Suprapubic skin (tissue), 4 donors: ENCODE data around the gene ITSN1. TPM values are rescaled to one million over a fixed set of nuclear protein-coding genes. Genes with fewer than 3 reads are reported as not detected.

ENCODE experiments used
- DNase-seq, 2 donors: peaks; one replicate each; pipeline ENCODE4 v3.0.0-alpha.2; 2019; ENCODE audit warnings: low spot score in 2 of 2
- H3K27ac ChIP-seq: fragments of 200-600 bp; sonication (generic); one replicate; pipeline ENCODE4 v1.5.1; 2019
- H3K27me3 ChIP-seq: fragments of 200-600 bp; sonication (generic); one replicate; pipeline ENCODE4 v1.5.1; 2019
- H3K36me3 ChIP-seq: fragments of 200-600 bp; sonication (generic); one replicate; pipeline ENCODE4 v1.5.1; 2019
- H3K4me1 ChIP-seq: fragments of 200-600 bp; sonication (generic); one replicate; pipeline ENCODE4 v1.5.1; 2019
- H3K4me3 ChIP-seq: fragments of 200-600 bp; sonication (generic); one replicate; pipeline ENCODE4 v1.5.1; 2019; ENCODE audit warnings: mild to moderate bottlenecking
- H3K9me3 ChIP-seq: fragments of 200-600 bp; sonication (generic); one replicate; pipeline ENCODE4 v1.5.1; 2019
- EP300 ChIP-seq: sonication (generic); formaldehyde crosslinking; IDR thresholded peaks from one replicate; pipeline ENCODE4 v1.6.1; 2017; ENCODE audit warnings: antibody characterized with exemption
- POLR2A ChIP-seq, 2 donors: fragments of 450-650 bp; IDR thresholded peaks; one replicate each; pipeline ENCODE4 v1.6.1; 2017; ENCODE audit warnings: antibody characterized with exemption in 2 of 2, mild to moderate bottlenecking in 2 of 2, moderate library complexity in 2 of 2
- POLR2AphosphoS5 ChIP-seq, 3 donors: sonication (generic); formaldehyde crosslinking; IDR thresholded peaks; one replicate each; pipeline ENCODE4 v1.6.1; 2017; ENCODE audit warnings: antibody characterized with exemption in 3 of 3
- WGBS: methylation state at CpG from one replicate; pipeline ENCODE4 v1.1.5; 2018; 5-methylcytosine and 5-hydroxymethylcytosine counted together
- total RNA-seq, 4 donors: library from RNA; depleted of rRNA; stranded (reverse); fragments of >200 nt; gene quantifications; one replicate each; pipeline ENCODE4 v1.1.0, GENCODE V29; 2016
- TF ChIP-seq, protein P1 (sequence below), 2 donors: fragments of 200-600 bp in 1 of 2; fragments of 450-650 bp in 1 of 2; sonication (generic) in 1 of 2; IDR thresholded peaks; one replicate each; pipeline ENCODE4 v1.5.1; 2016 to 2019; ENCODE audit warnings: antibody characterized with exemption in 2 of 2, mild to moderate bottlenecking in 1 of 2, moderate library complexity in 1 of 2

Gene ITSN1
- total RNA-seq, 4 donors from 2014 or later = 23.8 to 53.3 (median 35.2) TPM

DNA sequence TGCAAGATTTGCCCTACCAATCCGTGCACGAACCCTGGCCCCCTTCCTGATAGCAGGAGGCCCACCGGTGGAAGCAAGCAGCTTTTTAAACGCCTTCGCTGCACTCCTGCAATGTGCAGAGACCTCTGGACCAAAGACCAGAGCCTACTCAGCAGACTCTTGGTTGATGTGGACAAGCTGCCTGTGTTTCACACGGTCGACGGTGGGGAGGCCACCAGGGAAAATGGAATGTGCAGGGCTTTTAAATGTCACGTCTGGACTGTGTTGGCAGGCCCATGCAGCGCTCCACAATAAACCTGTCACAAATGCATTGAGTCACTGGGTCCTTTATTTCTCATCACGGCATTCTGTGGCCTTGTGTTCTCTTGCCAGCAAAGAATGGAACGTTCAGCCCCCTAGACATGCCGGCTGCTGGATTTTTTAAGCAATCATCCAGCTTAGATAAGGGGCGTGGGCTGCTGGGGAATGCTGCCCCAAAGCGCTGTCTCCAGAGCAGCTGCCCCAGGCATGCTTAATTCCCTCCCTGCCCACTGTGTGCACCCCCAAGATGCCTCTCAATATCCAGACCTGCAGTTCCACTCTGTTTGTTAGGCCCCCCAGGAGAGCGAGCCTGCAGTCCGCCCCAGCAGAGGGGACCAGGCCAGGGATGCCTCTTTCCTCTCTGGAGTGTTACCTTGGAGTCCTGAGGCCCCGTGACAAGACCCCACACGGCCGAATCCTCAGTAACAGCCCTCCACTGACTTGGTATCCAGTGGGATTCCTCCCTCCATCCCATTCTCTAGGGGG, 202.0 kb downstream of the ITSN1 start:
- H3K4me1 ChIP-seq = peaks cover 16% of the 10 kb centered on the region
- 64% methylated on average over 20 of the region's 20 CpGs for WGBS
- TF ChIP-seq POLR2A (IDR thresholded peaks at IDR 0.05) = no peak
- no peak for TF ChIP-seq POLR2AphosphoS5 (IDR thresholded peaks at IDR 0.05)
- TF ChIP-seq, protein P1, sequence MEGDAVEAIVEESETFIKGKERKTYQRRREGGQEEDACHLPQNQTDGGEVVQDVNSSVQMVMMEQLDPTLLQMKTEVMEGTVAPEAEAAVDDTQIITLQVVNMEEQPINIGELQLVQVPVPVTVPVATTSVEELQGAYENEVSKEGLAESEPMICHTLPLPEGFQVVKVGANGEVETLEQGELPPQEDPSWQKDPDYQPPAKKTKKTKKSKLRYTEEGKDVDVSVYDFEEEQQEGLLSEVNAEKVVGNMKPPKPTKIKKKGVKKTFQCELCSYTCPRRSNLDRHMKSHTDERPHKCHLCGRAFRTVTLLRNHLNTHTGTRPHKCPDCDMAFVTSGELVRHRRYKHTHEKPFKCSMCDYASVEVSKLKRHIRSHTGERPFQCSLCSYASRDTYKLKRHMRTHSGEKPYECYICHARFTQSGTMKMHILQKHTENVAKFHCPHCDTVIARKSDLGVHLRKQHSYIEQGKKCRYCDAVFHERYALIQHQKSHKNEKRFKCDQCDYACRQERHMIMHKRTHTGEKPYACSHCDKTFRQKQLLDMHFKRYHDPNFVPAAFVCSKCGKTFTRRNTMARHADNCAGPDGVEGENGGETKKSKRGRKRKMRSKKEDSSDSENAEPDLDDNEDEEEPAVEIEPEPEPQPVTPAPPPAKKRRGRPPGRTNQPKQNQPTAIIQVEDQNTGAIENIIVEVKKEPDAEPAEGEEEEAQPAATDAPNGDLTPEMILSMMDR (IDR thresholded peaks at IDR 0.05) = no peak
- TF ChIP-seq EP300 = no peak
- no peak overlapping the region for H3K27ac ChIP-seq
- no peaks in the 10 kb centered on the region for H3K27me3 ChIP-seq
- peaks cover 3% of the 10 kb centered on the region for H3K9me3 ChIP-seq
- peak in 1 of 2 donors; percentile 60 for DNase-seq
- peaks cover 5% of the 10 kb centered on the region for H3K36me3 ChIP-seq
- H3K4me3 ChIP-seq = no peak overlapping the region

GRCh38 chr21:33844890-33845205, 202.5 kb downstream of the ITSN1 start:
- TF ChIP-seq POLR2A (IDR thresholded peaks at IDR 0.05) (no peak), POLR2AphosphoS5 (IDR thresholded peaks at IDR 0.05) (no peak), EP300 (no peak)
- TF ChIP-seq, protein P1 (IDR thresholded peaks at IDR 0.05) = no peak
- Histone ChIP-seq H3K27me3 (no peaks in the 10 kb centered on the region), H3K27ac (no peak overlapping the region), H3K4me3 (no peak overlapping the region), H3K4me1 (peaks cover 16% of the 10 kb centered on the region), H3K9me3 (peaks cover 3% of the 10 kb centered on the region), H3K36me3 (no peaks in the 10 kb centered on the region)
- no peak for DNase-seq
- 87% methylated on average over 6 of the region's 6 CpGs for WGBS

DNA sequence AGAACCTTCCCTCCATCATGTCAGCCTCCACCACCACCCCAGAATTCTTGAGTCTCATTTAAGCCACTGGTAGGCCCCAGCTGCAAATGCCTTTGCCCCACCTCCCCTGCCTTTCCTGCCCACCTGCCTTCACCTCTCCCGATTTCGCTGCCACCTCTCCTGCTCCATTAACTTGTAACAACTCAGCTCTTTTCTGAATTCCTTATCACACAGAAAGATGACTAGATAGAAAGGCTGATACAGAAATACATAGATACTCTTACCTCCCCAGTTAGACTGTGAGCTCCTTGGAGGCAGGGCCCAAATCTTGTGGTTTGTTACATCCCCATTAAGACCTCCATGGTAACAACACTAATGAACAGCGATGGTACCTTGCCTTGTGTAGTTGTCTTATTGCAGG, 203.8 kb downstream of the ITSN1 start:
- H3K36me3 ChIP-seq = no peaks in the 10 kb centered on the region
- WGBS = 79% methylated on average over 3 of the region's 3 CpGs
- no peak overlapping the region for H3K27ac ChIP-seq
- H3K4me1 ChIP-seq = peaks cover 16% of the 10 kb centered on the region
- no peaks in the 10 kb centered on the region for H3K27me3 ChIP-seq
- TF ChIP-seq, protein P1 (IDR thresholded peaks at IDR 0.05) = no peak
- TF ChIP-seq EP300 (no peak), POLR2A (IDR thresholded peaks at IDR 0.05) (no peak), POLR2AphosphoS5 (IDR thresholded peaks at IDR 0.05) (no peak)
- H3K4me3 ChIP-seq = no peak overlapping the region
- peaks cover 3% of the 10 kb centered on the region for H3K9me3 ChIP-seq
- no peak for DNase-seq

DNA sequence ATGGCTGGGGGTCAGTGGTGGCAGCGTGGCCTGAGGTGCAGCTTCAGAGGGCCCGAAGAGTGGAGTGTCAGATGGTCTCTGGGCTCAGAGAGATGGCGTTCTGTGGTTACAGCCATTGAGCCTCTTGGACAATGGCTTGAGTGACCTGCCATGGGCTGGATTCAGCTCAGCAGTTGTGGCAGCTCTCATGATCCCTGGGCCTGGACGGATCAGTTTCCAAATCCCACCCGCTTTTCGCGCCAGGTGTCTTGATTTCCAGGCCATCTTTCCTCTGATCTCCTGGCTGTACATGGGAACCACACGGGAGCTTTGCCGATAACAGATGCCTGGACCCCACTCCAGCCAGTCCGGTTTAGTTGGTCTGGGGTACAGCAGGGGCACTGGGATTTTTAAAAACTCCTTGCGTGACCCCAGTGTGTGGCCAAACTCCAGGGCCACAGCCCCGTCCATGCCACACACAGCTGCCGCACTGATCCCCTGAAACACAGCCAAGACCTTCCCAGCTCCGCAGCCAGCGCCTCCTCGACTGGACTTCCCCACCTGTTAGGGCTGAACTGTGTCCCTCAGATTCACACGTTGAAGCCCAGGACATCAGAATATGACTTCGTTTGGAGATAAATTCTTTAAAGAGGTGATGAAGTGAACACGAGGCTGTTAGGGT, 205.4 kb downstream of the ITSN1 start:
- H3K36me3 ChIP-seq = no peaks in the 10 kb centered on the region
- WGBS = 92% methylated on average over 17 of the region's 19 CpGs
- DNase-seq = no peak
- H3K4me3 ChIP-seq = no peak overlapping the region
- TF ChIP-seq POLR2A (IDR thresholded peaks at IDR 0.05) = no peak
- no peak for TF ChIP-seq EP300
- TF ChIP-seq, protein P1 (IDR thresholded peaks at IDR 0.05) = no peak
- no peak for TF ChIP-seq POLR2AphosphoS5 (IDR thresholded peaks at IDR 0.05)
- peaks cover 3% of the 10 kb centered on the region for H3K9me3 ChIP-seq
- no peak overlapping the region for H3K27ac ChIP-seq
- peaks cover 10% of the 10 kb centered on the region for H3K4me1 ChIP-seq
- no peaks in the 10 kb centered on the region for H3K27me3 ChIP-seq

GRCh38 chr21:33848249-33848953, 206.1 kb downstream of the ITSN1 start:
- no peaks in the 10 kb centered on the region for H3K36me3 ChIP-seq
- H3K27me3 ChIP-seq = no peaks in the 10 kb centered on the region
- peaks cover 5% of the 10 kb centered on the region for H3K4me1 ChIP-seq
- H3K9me3 ChIP-seq = peaks cover 3% of the 10 kb centered on the region
- H3K27ac ChIP-seq = no peak overlapping the region
- 75% methylated on average over 17 of the region's 17 CpGs for WGBS
- no peak overlapping the region for H3K4me3 ChIP-seq
- TF ChIP-seq EP300 (no peak), POLR2A (IDR thresholded peaks at IDR 0.05) (no peak), POLR2AphosphoS5 (IDR thresholded peaks at IDR 0.05) (no peak)
- TF ChIP-seq, protein P1 (IDR thresholded peaks at IDR 0.05) = no peak
- DNase-seq = no peak
